GM21381 (cell line): ENCODE results near the gene FGF18.
"Not testable (repeated sequence)": the region's sequence is repeated elsewhere in the genome, so short reads cannot be mapped to it uniquely, and the experiment has no call there.

Experiments
- ATAC-seq: cut with Tn5 transposase; IDR thresholded peaks from one replicate; pipeline ENCODE4 v1.9.1; 2021; ENCODE audit warnings: mild to moderate bottlenecking, moderate library complexity; ENCODE audit not compliant: unreplicated experiment

Gene FGF18

DNA sequence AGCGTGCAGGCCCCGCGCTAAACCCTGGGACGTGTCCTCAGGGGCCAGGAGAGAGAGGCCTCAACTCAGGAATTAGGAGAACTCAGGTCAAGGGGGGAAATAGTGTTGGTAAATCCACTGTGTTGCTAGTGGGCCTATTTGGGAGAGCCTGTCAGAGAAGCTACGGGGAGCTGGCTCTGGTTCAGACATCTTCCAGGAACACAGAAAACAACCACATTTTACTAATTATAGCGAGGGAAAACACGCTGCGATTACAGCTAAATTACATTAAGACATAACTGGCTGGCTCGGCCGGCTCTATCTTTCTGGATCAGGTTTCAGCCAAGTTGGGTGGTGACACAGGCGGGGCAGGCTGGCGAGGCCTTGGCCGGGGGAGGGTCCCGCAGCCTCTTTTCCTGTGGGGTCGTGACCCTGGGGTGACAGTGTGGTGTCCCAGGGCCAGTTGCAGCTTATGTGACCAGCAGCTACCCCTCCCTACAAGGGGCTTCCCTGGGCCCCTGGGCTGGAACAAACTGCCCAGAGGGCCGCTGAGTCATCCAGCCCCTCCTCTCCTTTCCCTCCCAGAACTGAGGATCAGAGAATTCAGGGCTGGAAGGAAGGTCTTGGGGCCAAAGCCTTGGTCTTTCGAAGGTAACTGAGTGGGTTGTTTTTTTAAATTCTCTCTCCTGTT lies 75.1 kb downstream of the FGF18 start:
- ATAC-seq, result no peak

- no peak for ATAC-seq
Observed at GRCh38 chr5:171495122-171495700, 75.8 kb downstream of the FGF18 start.

GRCh38 chr5:171496456-171496855 lies 77.0 kb downstream of the FGF18 start:
- ATAC-seq, result no peak

GRCh38 chr5:171497494-171497893 lies 78.0 kb downstream of the FGF18 start:
- not testable (repeated sequence) for ATAC-seq

DNA sequence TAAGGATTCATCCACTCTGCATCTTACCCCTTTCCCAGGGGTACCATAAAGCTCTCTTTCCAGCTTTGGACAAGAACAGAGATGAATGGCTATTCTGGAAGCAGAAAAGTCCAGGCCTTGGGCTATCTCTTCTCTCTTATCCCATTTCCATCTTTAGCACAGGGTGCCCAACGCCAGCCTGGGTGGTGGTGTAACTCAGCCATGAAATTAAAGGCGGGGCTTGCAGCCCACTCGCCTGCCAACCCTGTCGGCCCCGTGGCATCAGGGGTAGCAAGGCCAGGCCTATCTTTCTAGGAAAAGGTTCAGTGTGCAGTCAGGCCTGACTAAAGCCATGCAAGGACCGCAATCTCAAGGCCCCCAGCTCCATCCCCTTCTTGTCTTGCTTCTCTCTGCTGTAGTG lies 78.7 kb downstream of the FGF18 start:
- ATAC-seq, result no peak

GRCh38 chr5:171499611-171500010 lies 80.2 kb downstream of the FGF18 start:
- ATAC-seq, result no peak

DNA sequence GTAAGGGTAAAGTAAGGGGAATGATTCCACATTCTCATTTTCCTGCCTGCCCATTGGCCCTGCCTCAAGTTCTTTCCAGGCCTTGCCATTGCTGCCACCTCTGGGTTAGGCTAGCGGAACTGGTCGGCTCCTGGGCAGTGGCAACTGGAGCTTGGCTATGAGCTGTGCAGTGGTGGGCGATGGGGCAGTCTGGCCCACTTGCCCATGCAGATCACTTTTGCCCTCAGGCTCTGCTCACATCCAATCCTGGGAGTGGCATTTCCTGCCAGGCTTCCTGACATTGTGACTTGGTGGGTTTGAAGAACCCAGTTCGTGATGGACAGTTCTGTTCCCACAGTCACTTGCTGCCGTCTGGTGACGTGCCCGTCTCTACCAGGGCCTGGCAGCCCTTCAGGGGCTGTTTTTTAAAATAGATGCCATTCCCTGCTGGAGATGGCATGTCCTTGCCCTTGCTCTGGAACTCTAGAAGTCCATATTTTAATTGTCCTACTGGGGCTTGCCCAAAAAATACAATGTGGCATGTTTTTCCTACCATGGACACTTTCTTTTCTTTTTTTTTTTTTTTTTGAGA lies 86.1 kb downstream of the FGF18 start:
- ATAC-seq, result no peak

DNA sequence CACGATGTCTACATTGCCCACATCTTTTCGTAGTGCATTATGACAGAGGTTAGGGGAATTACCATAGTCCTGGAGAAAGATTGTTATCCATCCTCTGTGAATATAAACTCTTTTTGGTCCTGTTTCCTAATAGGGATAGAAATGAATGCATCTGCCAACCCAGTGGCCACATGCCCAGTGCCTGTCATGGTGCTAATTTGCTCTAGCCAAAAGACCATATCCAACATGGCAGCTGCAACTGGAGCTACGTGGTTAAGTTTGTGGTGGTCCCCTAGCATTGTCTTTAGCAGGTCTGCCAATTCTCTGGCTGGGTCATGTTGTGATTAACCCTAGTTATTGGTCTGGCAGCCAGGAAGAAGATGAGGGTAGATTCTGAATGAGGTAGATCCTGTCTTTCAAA lies 87.5 kb downstream of the FGF18 start:
- ATAC-seq, result no peak
